Measurements from ENCODE around the gene BBS10. TPM values are rescaled to one million over a fixed set of nuclear protein-coding genes. Genes with fewer than 3 reads are reported as not detected.
A peak's percentile ranks its signal among the peaks of the same experiment; 100 is the strongest.

Gene BBS10
- total and polyA plus RNA-seq, 2 of the 8 experiments (the other 6 are each of a cell fraction or from before 2014, with no cell fraction given) = 4.4 to 9.2 TPM

DNA sequence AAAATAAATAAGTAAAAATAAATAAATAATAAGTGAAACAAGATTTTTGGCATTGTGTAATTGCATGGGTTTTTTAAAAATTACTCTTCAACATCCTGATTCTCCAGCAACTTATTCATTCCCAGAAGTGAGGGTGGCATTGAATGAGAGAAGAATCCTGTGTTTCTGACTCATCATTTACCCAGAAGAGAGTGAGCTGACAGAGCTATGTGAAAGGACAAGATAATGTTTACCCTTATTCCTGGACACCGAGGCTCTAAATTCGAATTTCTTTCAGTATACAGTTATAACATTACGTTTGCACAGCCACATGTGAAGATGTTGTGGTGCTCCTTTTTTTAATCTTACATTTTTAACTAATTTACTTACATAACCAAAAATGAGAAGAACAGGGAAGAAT is 36.4 kb downstream of the BBS10 start:
- Histone ChIP-seq H3K23ac (ENCODE audit: insufficient read length) (no peak overlapping the region), H3K4me2 (ENCODE audit: insufficient read depth in 1 of 2, low read depth in 2 of 2, low read length in 2 of 2) (peak overlapping the region in 1 of 2 experiments; percentile 9; a peak in 1 of 4 replicates), H3K79me1 (ENCODE audit: low read depth, low read length) (no peaks in the 10 kb centered on the region), H2AFZ (ENCODE audit: low read length) (no peak overlapping the region; the same call in 1 of the 2 replicates), H2BK12ac (ENCODE audit: low read depth, low read length) (no peak overlapping the region), H2BK20ac (ENCODE audit: low read length) (no peak overlapping the region), H4K20me1 (replicated peaks in 1 of 2; ENCODE audit: control insufficient read depth in 1 of 2, insufficient read depth in 2 of 2, low read length in 2 of 2) (no peaks in the 10 kb centered on the region), H2AK5ac (ENCODE audit: low read depth, low read length) (no peak overlapping the region), H2BK120ac (replicated peaks; ENCODE audit: low read depth, low read length) (no peak overlapping the region), H3K18ac (ENCODE audit: extremely low read depth, low read length) (no peak overlapping the region), H3K23me2 (ENCODE audit: low read depth, low read length) (no peaks in the 10 kb centered on the region; the same call in 1 of the 2 replicates), H3K27me3 (replicated peaks in 1 of 4; ENCODE audit: control insufficient read depth in 3 of 4, extremely low read depth in 1 of 4, insufficient read depth in 3 of 4, low read length in 3 of 4) (no peaks in the 10 kb centered on the region; a peak in 1 of 7 replicates), H3K27ac (ENCODE audit: low read depth, low read length) (no peak overlapping the region), H3K4me1 (replicated peaks in 1 of 4; ENCODE audit: control insufficient read depth in 3 of 4, insufficient read depth in 4 of 4, low read length in 3 of 4) (peaks cover 0 to 2% (median 0%) of the 10 kb centered on the region in 4 experiments; a peak in 1 of 7 replicates), H3K4ac (replicated peaks; ENCODE audit: insufficient read length, low read depth, low read length) (no peak overlapping the region), H3K36me3 (ENCODE audit: control insufficient read depth in 2 of 4, insufficient read depth in 4 of 4, low read length in 3 of 4) (no peaks in the 10 kb centered on the region), H4K91ac (replicated peaks; ENCODE audit: insufficient read length, low read length) (no peak overlapping the region), H4K8ac (ENCODE audit: extremely low read depth, insufficient read depth, low read length) (no peak overlapping the region), H3K4me3 (ENCODE audit: extremely low read depth in 1 of 4, insufficient read depth in 2 of 4, low read depth in 3 of 4, low read length in 4 of 4) (no peak overlapping the region), H2BK15ac (ENCODE audit: low read length) (no peak overlapping the region), H4K5ac (ENCODE audit: insufficient read length, low read depth, low read length) (no peak overlapping the region), H3K79me2 (ENCODE audit: control insufficient read depth in 1 of 2, insufficient read depth in 2 of 2, low read length in 2 of 2) (no peaks in the 10 kb centered on the region), H3K56ac (replicated peaks; ENCODE audit: insufficient read length, low read depth, low read length) (no peak overlapping the region), H3K14ac (ENCODE audit: insufficient read length) (no peak overlapping the region), H3K9ac (replicated peaks in 1 of 4; ENCODE audit: extremely low read depth in 1 of 4, low read depth in 3 of 4, low read length in 3 of 4) (no peak overlapping the region), H3K9me3 (ENCODE audit: insufficient read depth in 2 of 2, low read depth in 1 of 2, low read length in 1 of 2) (no peaks in the 10 kb centered on the region), H2BK5ac (ENCODE audit: low read depth, low read length) (no peak overlapping the region)
- POLR2A ChIA-PET (ENCODE audit: partially characterized antibody) = no interaction called here
- no peak for FAIRE-seq
- DNase-seq (ENCODE audit: low read depth in 1 of 2, low spot score in 2 of 2) = no peak
- WGBS, 2 experiments (ENCODE audit: extremely low coverage in 1 of 2, insufficient coverage in 1 of 2, insufficient read length in 1 of 2, insufficient replicate concordance in 2 of 2, low coverage in 1 of 2, low lambda C conversion rate in 2 of 2, missing lambda C conversion rate in 1 of 2) = 72% methylated on average over 3 of the region's 3 CpGs; no CpG with 5 or more reads in 1 of the 2 experiments
- CTCF ChIA-PET (ENCODE audit: partially characterized antibody) = no interaction called here
- TF ChIP-seq MAFK (IDR thresholded peaks at IDR 0.05; ENCODE audit: low read depth, low read length) (no peak), HDAC6 (IDR thresholded peaks at IDR 0.05; ENCODE audit: low read depth, low read length) (no peak), CTBP2 (IDR thresholded peaks at IDR 0.05; ENCODE audit: borderline replicate concordance, insufficient read depth, insufficient read length, low read length) (no peak), JUN (IDR thresholded peaks at IDR 0.05; ENCODE audit: low read depth, low read length) (no peak), BRCA1 (IDR thresholded peaks at IDR 0.05; ENCODE audit: low read depth, low read length) (no peak), KDM1A (IDR thresholded peaks at IDR 0.05; ENCODE audit: borderline replicate concordance, low read length) (no peak), KDM5A (IDR thresholded peaks at IDR 0.05; ENCODE audit: low read length) (no peak), SRF (IDR thresholded peaks at IDR 0.05; ENCODE audit: low read depth, low read length) (no peak), SIN3A (conservative IDR thresholded peaks at IDR 0.05 in 1 of 2, IDR thresholded peaks at IDR 0.05 in 1 of 2; ENCODE audit: low read depth in 1 of 2, low read length in 2 of 2) (no peak), SP4 (IDR thresholded peaks at IDR 0.05; ENCODE audit: low read length) (no peak), NANOG (IDR thresholded peaks at IDR 0.05; ENCODE audit: insufficient read depth, low read depth, low read length, poor library complexity, severe bottlenecking) (no peak), TAF7 (optimal IDR thresholded peaks at IDR 0.05; ENCODE audit: borderline replicate concordance, low read depth, low read length) (no peak), CHD1 (IDR thresholded peaks at IDR 0.05; ENCODE audit: low read depth, low read length) (no peak)
- TF ChIP-seq, protein P1, sequence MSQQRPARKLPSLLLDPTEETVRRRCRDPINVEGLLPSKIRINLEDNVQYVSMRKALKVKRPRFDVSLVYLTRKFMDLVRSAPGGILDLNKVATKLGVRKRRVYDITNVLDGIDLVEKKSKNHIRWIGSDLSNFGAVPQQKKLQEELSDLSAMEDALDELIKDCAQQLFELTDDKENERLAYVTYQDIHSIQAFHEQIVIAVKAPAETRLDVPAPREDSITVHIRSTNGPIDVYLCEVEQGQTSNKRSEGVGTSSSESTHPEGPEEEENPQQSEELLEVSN (IDR thresholded peaks at IDR 0.05) = no peak

Measured in H1 (cell line).